ENCODE results near the gene PDE6B. TPM values are rescaled to one million over a fixed set of nuclear protein-coding genes. Genes with fewer than 3 reads are reported as not detected.
A peak's percentile ranks its signal among the peaks of the same experiment; 100 is the strongest.

The PDE6B gene
- total RNA-seq, 4 donors from 2014 or later, result 0.98 to 1.3 TPM; not detected in 2

- H3K4me3 ChIP-seq, result no peak overlapping the region
- WGBS, 2 donors, result 53 to 65% methylated on average over 13 of the region's 13 CpGs
- no peaks in the 10 kb centered on the region for H3K36me3 ChIP-seq
- H3K9me3 ChIP-seq, result peaks cover 0 to 17% (median 0%) of the 10 kb centered on the region in 4 donors
- DNase-seq (ENCODE audit: low spot score in 2 of 2), result no peak
- no peak overlapping the region for H3K27ac ChIP-seq
- H3K27me3 ChIP-seq, result peaks cover 0 to 37% of the 10 kb centered on the region in 2 donors
- H3K4me1 ChIP-seq, result no peaks in the 10 kb centered on the region
- TF ChIP-seq EP300 (IDR thresholded peaks at IDR 0.05), result no peak
- no peak for TF ChIP-seq CTCF (IDR thresholded peaks at IDR 0.05)
- no peak for TF ChIP-seq POLR2A (IDR thresholded peaks at IDR 0.05)
These were observed 22.1 kb downstream of the PDE6B start for GRCh38 chr4:647481-647880.

GRCh38 chr4:648579-649292 lies 23.4 kb downstream of the PDE6B start:
- 72 to 83% methylated on average over 18 to 27 of the region's 28 CpGs for WGBS, 2 donors
- Histone ChIP-seq H3K27me3 (peaks cover 0 to 41% of the 10 kb centered on the region in 2 donors), H3K9me3 (peaks cover 0 to 6% (median 0%) of the 10 kb centered on the region in 4 donors), H3K4me3 (no peak overlapping the region), H3K4me1 (no peaks in the 10 kb centered on the region), H3K27ac (no peak overlapping the region), H3K36me3 (no peaks in the 10 kb centered on the region)
- no peak for DNase-seq (ENCODE audit: low spot score in 2 of 2)
- TF ChIP-seq EP300 (IDR thresholded peaks at IDR 0.05) (no peak), POLR2A (IDR thresholded peaks at IDR 0.05) (no peak), CTCF (IDR thresholded peaks at IDR 0.05) (no peak)

- peaks cover 0 to 44% of the 10 kb centered on the region in 2 donors for H3K27me3 ChIP-seq
These were observed 23.9 kb downstream of the PDE6B start for GRCh38 chr4:649293-649625.

GRCh38 chr4:649751-650310 lies 24.5 kb downstream of the PDE6B start:
- TF ChIP-seq EP300 (IDR thresholded peaks at IDR 0.05), result no peak
- TF ChIP-seq POLR2A (IDR thresholded peaks at IDR 0.05), result no peak
- no peak for TF ChIP-seq CTCF (IDR thresholded peaks at IDR 0.05)
- H3K36me3 ChIP-seq, result no peaks in the 10 kb centered on the region
- 87 to 95% methylated on average over 12 of the region's 13 CpGs for WGBS, 2 donors
- no peaks in the 10 kb centered on the region for H3K9me3 ChIP-seq
- no peaks in the 10 kb centered on the region for H3K4me1 ChIP-seq
- H3K4me3 ChIP-seq, result no peak overlapping the region
- no peak for DNase-seq (ENCODE audit: low spot score in 2 of 2)
- no peak overlapping the region for H3K27ac ChIP-seq
- H3K27me3 ChIP-seq, result peaks cover 0 to 47% of the 10 kb centered on the region in 2 donors

More at GRCh38 chr4:649293-649625, 23.9 kb downstream of the PDE6B start:
- 88 to 92% methylated on average over 5 to 7 of the region's 7 CpGs for WGBS, 2 donors
- peaks cover 0 to 3% (median 0%) of the 10 kb centered on the region in 4 donors for H3K9me3 ChIP-seq
- no peak for DNase-seq (ENCODE audit: low spot score in 2 of 2)
- no peaks in the 10 kb centered on the region for H3K36me3 ChIP-seq
- no peak overlapping the region for H3K27ac ChIP-seq
- no peak overlapping the region for H3K4me3 ChIP-seq
- no peak for TF ChIP-seq CTCF (IDR thresholded peaks at IDR 0.05)
- no peak for TF ChIP-seq POLR2A (IDR thresholded peaks at IDR 0.05)
- no peak for TF ChIP-seq EP300 (IDR thresholded peaks at IDR 0.05)
- no peaks in the 10 kb centered on the region for H3K4me1 ChIP-seq

GRCh38 chr4:650461-650860 lies 25.1 kb downstream of the PDE6B start:
- no peaks in the 10 kb centered on the region for H3K4me1 ChIP-seq
- 42 to 59% methylated on average over 17 to 18 of the region's 18 CpGs for WGBS, 2 donors
- peak overlapping the region in 1 of 4 donors; percentile 11 for H3K4me3 ChIP-seq
- H3K9me3 ChIP-seq, result no peaks in the 10 kb centered on the region
- TF ChIP-seq EP300 (IDR thresholded peaks at IDR 0.05) (no peak), POLR2A (IDR thresholded peaks at IDR 0.05) (no peak), CTCF (IDR thresholded peaks at IDR 0.05) (no peak)
- no peaks in the 10 kb centered on the region for H3K36me3 ChIP-seq
- H3K27me3 ChIP-seq, result peaks cover 0 to 47% of the 10 kb centered on the region in 2 donors
- no peak overlapping the region for H3K27ac ChIP-seq
- no peak for DNase-seq (ENCODE audit: low spot score in 2 of 2)
